ENCODE results near the gene CALML3. TPM values are rescaled to one million over a fixed set of nuclear protein-coding genes. Genes with fewer than 3 reads are reported as not detected.

The CALML3 gene
- total RNA-seq, 5 donors from 2014 or later (not counting 1 experiment from before 2014, with no cell fraction given), result not detected

GRCh38 chr10:5514226-5514850 is 10.4 kb upstream of the CALML3 start:
- H3K36me3 ChIP-seq (ENCODE audit: control insufficient read depth in 2 of 2, extremely low read depth in 1 of 2, insufficient read depth in 1 of 2, low read length in 1 of 2), result no peaks in the 10 kb centered on the region
- H3K27me3 ChIP-seq (replicated peaks in 1 of 2; ENCODE audit: control insufficient read depth in 2 of 2, extremely low read depth in 1 of 2, insufficient read depth in 2 of 2, low read length in 1 of 2), result peaks cover 0 to 22% of the 10 kb centered on the region in 2 experiments
- POLR2A ChIA-PET, result no interaction called here
- no peak overlapping the region for H3K4me3 ChIP-seq (ENCODE audit: control insufficient read depth in 1 of 2, extremely low read depth in 1 of 2, low read length in 1 of 2)
- WGBS (ENCODE audit: insufficient coverage), result 85% methylated on average over 14 of the region's 16 CpGs
- Mint-ChIP-seq H3K9me3 (peaks cover 0 to 7% (median 4%) of the 10 kb centered on the region in 3 donors), H3K36me3 (no peaks in the 10 kb centered on the region), H3K4me1 (peaks cover 9 to 19% (median 15%) of the 10 kb centered on the region in 3 donors), H3K4me3 (no peak overlapping the region), H3K27ac (no peak overlapping the region), H3K27me3 (peaks cover 11 to 23% of the 10 kb centered on the region in 2 donors)
- no peak for ATAC-seq (replicated peaks in 1 of 4)
- no peak overlapping the region for H3K27ac ChIP-seq (ENCODE audit: low read length)
- peaks cover 2 to 13% of the 10 kb centered on the region in 2 experiments for H3K4me1 ChIP-seq (ENCODE audit: control insufficient read depth in 1 of 2, extremely low read depth in 1 of 2, insufficient read depth in 2 of 2, low read length in 2 of 2)
- DNase-seq, result no peak
- CTCF ChIA-PET, result no interaction called here
- no peaks in the 10 kb centered on the region for H3K9me3 ChIP-seq

GRCh38 chr10:5515948-5516761 is 8.6 kb upstream of the CALML3 start:
- Mint-ChIP-seq H3K4me3 (no peak overlapping the region), H3K4me1 (peaks cover 9 to 19% (median 15%) of the 10 kb centered on the region in 3 donors), H3K27me3 (peaks cover 11 to 23% of the 10 kb centered on the region in 2 donors), H3K36me3 (no peaks in the 10 kb centered on the region), H3K27ac (no peak overlapping the region), H3K9me3 (peaks cover 0 to 10% (median 4%) of the 10 kb centered on the region in 3 donors)
- 75% methylated on average over 10 of the region's 10 CpGs for WGBS (ENCODE audit: insufficient coverage)
- ATAC-seq (replicated peaks in 1 of 4) (no peak), DNase-seq (no peak)
- H3K4me3 ChIP-seq (ENCODE audit: control insufficient read depth in 1 of 2, extremely low read depth in 1 of 2, low read length in 1 of 2), result no peak overlapping the region
- peaks cover 0 to 22% of the 10 kb centered on the region in 2 experiments for H3K27me3 ChIP-seq (replicated peaks in 1 of 2; ENCODE audit: control insufficient read depth in 2 of 2, extremely low read depth in 1 of 2, insufficient read depth in 2 of 2, low read length in 1 of 2)
- H3K4me1 ChIP-seq (ENCODE audit: control insufficient read depth in 1 of 2, extremely low read depth in 1 of 2, insufficient read depth in 2 of 2, low read length in 2 of 2), result peaks cover 2 to 13% of the 10 kb centered on the region in 2 experiments
- H3K36me3 ChIP-seq (ENCODE audit: control insufficient read depth in 2 of 2, extremely low read depth in 1 of 2, insufficient read depth in 1 of 2, low read length in 1 of 2), result no peaks in the 10 kb centered on the region
- CTCF ChIA-PET, result no interaction called here
- no peak overlapping the region for H3K27ac ChIP-seq (ENCODE audit: low read length)
- POLR2A ChIA-PET, result no interaction called here
- H3K9me3 ChIP-seq, result no peaks in the 10 kb centered on the region

DNA sequence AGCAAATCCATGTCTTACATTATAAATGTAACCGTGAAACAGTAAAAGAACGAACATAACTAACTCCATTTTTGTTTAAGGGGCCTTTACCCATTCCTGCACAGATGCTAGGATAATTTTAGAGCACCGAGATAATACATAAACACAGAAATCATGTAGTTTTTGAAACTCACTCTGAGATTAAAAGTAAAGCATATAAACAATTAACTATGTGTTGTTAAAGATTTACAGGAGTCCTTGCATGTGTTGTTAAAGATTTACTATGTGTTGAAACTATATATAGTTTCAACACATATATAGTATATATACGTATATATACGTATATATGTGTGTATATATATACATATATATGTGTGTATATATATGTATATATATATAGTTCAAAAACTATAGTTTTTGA is 7.2 kb upstream of the CALML3 start:
- no CpG with 5 or more reads among the region's 5 CpGs for WGBS (ENCODE audit: insufficient coverage)
- Mint-ChIP-seq H3K4me3 (no peak overlapping the region), H3K9me3 (peaks cover 0 to 10% (median 4%) of the 10 kb centered on the region in 3 donors), H3K4me1 (peaks cover 9 to 13% (median 11%) of the 10 kb centered on the region in 3 donors), H3K27me3 (peaks cover 4 to 16% of the 10 kb centered on the region in 2 donors), H3K36me3 (no peaks in the 10 kb centered on the region), H3K27ac (no peak overlapping the region)
- Histone ChIP-seq H3K4me1 (ENCODE audit: control insufficient read depth in 1 of 2, extremely low read depth in 1 of 2, insufficient read depth in 2 of 2, low read length in 2 of 2) (peaks cover 2 to 11% of the 10 kb centered on the region in 2 experiments), H3K27me3 (replicated peaks in 1 of 2; ENCODE audit: control insufficient read depth in 2 of 2, extremely low read depth in 1 of 2, insufficient read depth in 2 of 2, low read length in 1 of 2) (peaks cover 0 to 15% of the 10 kb centered on the region in 2 experiments), H3K4me3 (ENCODE audit: control insufficient read depth in 1 of 2, extremely low read depth in 1 of 2, low read length in 1 of 2) (no peak overlapping the region), H3K9me3 (no peaks in the 10 kb centered on the region), H3K27ac (ENCODE audit: low read length) (no peak overlapping the region), H3K36me3 (ENCODE audit: control insufficient read depth in 2 of 2, extremely low read depth in 1 of 2, insufficient read depth in 1 of 2, low read length in 1 of 2) (no peaks in the 10 kb centered on the region)
- ChIA-PET POLR2A (no interaction called here), CTCF (no interaction called here)
- DNase-seq, result no peak
- no peak for ATAC-seq (replicated peaks in 1 of 4)

GRCh38 chr10:5518143-5518542 is 6.6 kb upstream of the CALML3 start:
- H3K27me3 Mint-ChIP-seq, result peaks cover 3 to 12% of the 10 kb centered on the region in 2 donors
- H3K9me3 ChIP-seq, result no peaks in the 10 kb centered on the region
- CTCF ChIA-PET, result no interaction called here

GRCh38 chr10:5519054-5519453 is 5.7 kb upstream of the CALML3 start:
- H3K9me3 Mint-ChIP-seq, result peaks cover 0 to 10% (median 4%) of the 10 kb centered on the region in 3 donors
- Histone ChIP-seq H3K36me3 (ENCODE audit: control insufficient read depth in 2 of 2, extremely low read depth in 1 of 2, insufficient read depth in 1 of 2, low read length in 1 of 2) (no peaks in the 10 kb centered on the region), H3K4me3 (ENCODE audit: control insufficient read depth in 1 of 2, extremely low read depth in 1 of 2, low read length in 1 of 2) (no peak overlapping the region), H3K27ac (ENCODE audit: low read length) (no peak overlapping the region), H3K9me3 (no peaks in the 10 kb centered on the region), H3K27me3 (replicated peaks in 1 of 2; ENCODE audit: control insufficient read depth in 2 of 2, extremely low read depth in 1 of 2, insufficient read depth in 2 of 2, low read length in 1 of 2) (peaks cover 0 to 13% of the 10 kb centered on the region in 2 experiments), H3K4me1 (ENCODE audit: control insufficient read depth in 1 of 2, extremely low read depth in 1 of 2, insufficient read depth in 2 of 2, low read length in 2 of 2) (no peaks in the 10 kb centered on the region)
- no peaks in the 10 kb centered on the region for H3K36me3 Mint-ChIP-seq
- no peak for ATAC-seq (replicated peaks in 1 of 4)
- no peak for DNase-seq
- WGBS (ENCODE audit: insufficient coverage), result 67% methylated on average over 3 of the region's 3 CpGs
- ChIA-PET CTCF (no interaction called here), POLR2A (no interaction called here)
- H3K4me1 Mint-ChIP-seq, result no peaks in the 10 kb centered on the region
- H3K27me3 Mint-ChIP-seq, result peaks cover 3 to 12% of the 10 kb centered on the region in 2 donors
- H3K4me3 Mint-ChIP-seq, result no peak overlapping the region
- H3K27ac Mint-ChIP-seq, result no peak overlapping the region

More at GRCh38 chr10:5518143-5518542, 6.6 kb upstream of the CALML3 start:
- Histone ChIP-seq H3K4me3 (ENCODE audit: control insufficient read depth in 1 of 2, extremely low read depth in 1 of 2, low read length in 1 of 2) (no peak overlapping the region), H3K27me3 (replicated peaks in 1 of 2; ENCODE audit: control insufficient read depth in 2 of 2, extremely low read depth in 1 of 2, insufficient read depth in 2 of 2, low read length in 1 of 2) (peaks cover 0 to 11% of the 10 kb centered on the region in 2 experiments), H3K36me3 (ENCODE audit: control insufficient read depth in 2 of 2, extremely low read depth in 1 of 2, insufficient read depth in 1 of 2, low read length in 1 of 2) (no peaks in the 10 kb centered on the region), H3K4me1 (ENCODE audit: control insufficient read depth in 1 of 2, extremely low read depth in 1 of 2, insufficient read depth in 2 of 2, low read length in 2 of 2) (peaks cover 2 to 5% of the 10 kb centered on the region in 2 experiments), H3K27ac (ENCODE audit: low read length) (no peak overlapping the region)
- peaks cover 5 to 7% (median 5%) of the 10 kb centered on the region in 3 donors for H3K4me1 Mint-ChIP-seq
- H3K9me3 Mint-ChIP-seq, result peaks cover 0 to 10% (median 4%) of the 10 kb centered on the region in 3 donors
- WGBS (ENCODE audit: insufficient coverage), result no CpG with 5 or more reads among the region's 5 CpGs
- no peak overlapping the region for H3K27ac Mint-ChIP-seq
- no peaks in the 10 kb centered on the region for H3K36me3 Mint-ChIP-seq
- DNase-seq (no peak), ATAC-seq (replicated peaks in 1 of 4) (no peak)
- H3K4me3 Mint-ChIP-seq, result no peak overlapping the region
- POLR2A ChIA-PET, result no interaction called here

DNA sequence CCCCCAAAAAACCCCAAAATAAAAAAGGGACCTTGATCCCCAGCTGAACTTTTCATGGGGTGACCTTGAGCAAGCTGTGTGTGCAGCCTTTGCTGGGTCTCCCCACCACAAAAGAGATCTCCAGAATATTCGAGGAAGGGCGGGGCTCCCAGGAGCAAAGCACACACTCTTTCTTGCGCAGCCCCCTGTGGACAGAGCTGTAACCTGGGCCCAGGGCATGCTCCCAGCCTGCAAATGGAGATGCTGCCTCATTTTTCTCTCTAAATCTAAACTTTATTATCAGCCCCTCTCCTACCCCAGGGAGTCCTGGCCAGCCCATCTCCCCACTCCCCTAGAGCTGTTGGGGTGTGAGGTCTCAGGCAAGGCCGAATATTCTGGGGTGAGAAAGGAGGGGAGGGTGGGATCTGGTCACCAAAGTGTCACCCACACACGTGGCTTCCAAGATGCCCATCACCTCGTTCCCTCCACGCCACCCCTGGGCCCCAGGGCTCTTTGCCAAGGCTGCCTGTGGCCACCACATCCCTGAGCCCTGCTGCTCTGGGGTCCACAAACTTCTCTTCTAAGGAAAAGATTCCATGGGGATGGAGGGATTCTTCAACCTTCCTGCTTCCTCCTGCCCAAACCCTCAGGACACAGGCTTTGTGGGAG is 1.7 kb upstream of the CALML3 start:
- no peak overlapping the region for H3K27ac Mint-ChIP-seq
- H3K4me1 ChIP-seq (ENCODE audit: control insufficient read depth in 1 of 2, extremely low read depth in 1 of 2, insufficient read depth in 2 of 2, low read length in 2 of 2), result no peaks in the 10 kb centered on the region
- H3K9me3 ChIP-seq, result no peaks in the 10 kb centered on the region
- H3K36me3 ChIP-seq (ENCODE audit: control insufficient read depth in 2 of 2, extremely low read depth in 1 of 2, insufficient read depth in 1 of 2, low read length in 1 of 2), result no peaks in the 10 kb centered on the region
- no peak for ATAC-seq (replicated peaks in 1 of 4)
- no peak overlapping the region for H3K27ac ChIP-seq (ENCODE audit: low read length)
- H3K4me1 Mint-ChIP-seq, result no peaks in the 10 kb centered on the region
- no peak overlapping the region for H3K4me3 ChIP-seq (ENCODE audit: control insufficient read depth in 1 of 2, extremely low read depth in 1 of 2, low read length in 1 of 2)
- H3K4me3 Mint-ChIP-seq, result no peak overlapping the region
- DNase-seq, result no peak
- peaks cover 0 to 4% (median 3%) of the 10 kb centered on the region in 3 donors for H3K9me3 Mint-ChIP-seq
- H3K27me3 ChIP-seq (replicated peaks in 1 of 2; ENCODE audit: control insufficient read depth in 2 of 2, extremely low read depth in 1 of 2, insufficient read depth in 2 of 2, low read length in 1 of 2), result peaks cover 0 to 10% of the 10 kb centered on the region in 2 experiments
- H3K36me3 Mint-ChIP-seq, result no peaks in the 10 kb centered on the region
- no peaks in the 10 kb centered on the region for H3K27me3 Mint-ChIP-seq
- 93% methylated on average over 3 of the region's 7 CpGs for WGBS (ENCODE audit: insufficient coverage)
- ChIA-PET POLR2A (no interaction called here), CTCF (no interaction called here)

All from T-cell (primary cell).